H54 (cell line): ENCODE results near the gene ANKRD26.

ENCODE experiments used
- DNase-seq: peaks from one replicate; pipeline ENCODE4 v3.0.0; 2011; ENCODE audit warnings: low spot score, mixed read lengths; ENCODE audit not compliant: insufficient read length
- FAIRE-seq: peaks from 3 replicates; lab custom pipeline; 2011; peaks lifted over from hg19 to GRCh38; lab: Jason Lieb, UNC
- POLR2A ChIP-seq: IDR thresholded peaks from 2 replicates; pipeline ENCODE4 v1.6.1; 2011; ENCODE audit warnings: low read depth, mild to moderate bottlenecking, low read length

ANKRD26 gene

GRCh38 chr10:27099916-27100812 lies at the start of gene ANKRD26:
Gene ANKRD26, minus strand, starts transcription at chr10:27100494. Its CDS starts 168 bp downstream, at chr10:27100326.
- peak; percentile 54 for TF ChIP-seq POLR2A
- FAIRE-seq (peak; percentile 48), DNase-seq (peak; percentile 92)

GRCh38 chr10:27147701-27148100 lies 47.4 kb upstream of the ANKRD26 start:
- DNase-seq (no peak), FAIRE-seq (no peak)
- TF ChIP-seq POLR2A, result no peak

GRCh38 chr10:27145937-27146336 lies 45.6 kb upstream of the ANKRD26 start:
- FAIRE-seq (no peak), DNase-seq (no peak)
- TF ChIP-seq POLR2A, result no peak

GRCh38 chr10:27143686-27144085 lies 43.4 kb upstream of the ANKRD26 start:
- DNase-seq, result no peak
- FAIRE-seq, result no peak
- TF ChIP-seq POLR2A, result no peak

- DNase-seq, result no peak
- no peak for TF ChIP-seq POLR2A
- FAIRE-seq, result no peak
Measured at GRCh38 chr10:27138277-27138676, 38.0 kb upstream of the ANKRD26 start.

DNA sequence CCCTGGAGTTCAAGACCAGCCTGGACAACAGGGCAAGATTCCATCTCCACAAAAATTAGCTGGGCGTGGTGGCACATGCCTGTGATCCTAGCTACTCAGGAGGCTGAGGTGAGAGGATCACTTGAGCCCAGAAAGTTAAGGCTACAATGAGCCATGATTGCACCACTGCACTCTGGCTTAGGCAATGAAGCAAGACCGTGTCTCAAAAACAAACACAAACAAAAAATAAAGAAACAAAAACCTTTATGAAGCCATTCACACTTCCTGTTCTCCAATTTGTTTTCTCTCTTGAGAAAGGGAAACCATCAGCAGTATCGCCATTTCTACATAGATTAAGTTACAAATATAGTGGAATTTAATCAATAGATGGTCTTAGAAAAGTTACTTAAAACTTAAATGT lies 34.1 kb upstream of the ANKRD26 start:
- no peak for DNase-seq
- no peak for FAIRE-seq
- TF ChIP-seq POLR2A, result no peak

GRCh38 chr10:27108165-27108564 lies 7.9 kb upstream of the ANKRD26 start:
- DNase-seq (no peak), FAIRE-seq (no peak)
- TF ChIP-seq POLR2A, result no peak

GRCh38 chr10:27104919-27105318 lies 4.6 kb upstream of the ANKRD26 start:
- no peak for TF ChIP-seq POLR2A
- FAIRE-seq, result no peak
- DNase-seq, result no peak

GRCh38 chr10:27100813-27101347 lies 586 bp upstream of the ANKRD26 start:
- TF ChIP-seq POLR2A, result no peak
- FAIRE-seq (no peak), DNase-seq (no peak)

DNA sequence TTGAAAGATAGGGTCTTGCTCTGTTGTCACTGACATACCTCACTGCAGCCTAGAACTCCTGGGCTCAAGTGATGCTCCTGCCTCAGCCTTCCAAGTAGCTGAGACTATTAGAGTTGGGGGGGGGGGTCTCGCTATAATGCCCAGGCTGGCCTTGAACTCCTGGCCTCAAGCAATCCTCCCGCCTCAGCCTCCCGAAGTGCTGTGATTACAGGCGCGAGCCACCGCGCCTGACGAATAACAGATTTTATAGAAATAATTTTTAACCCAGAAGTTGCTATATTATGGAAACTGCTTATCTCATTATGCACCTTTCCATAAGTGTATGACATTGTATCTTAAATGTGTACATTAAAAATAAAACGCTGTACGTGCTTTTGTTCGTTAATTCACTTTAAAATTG lies 846 bp downstream of the ANKRD26 start:
- DNase-seq (no peak), FAIRE-seq (no peak)
- TF ChIP-seq POLR2A, result no peak

GRCh38 chr10:27088119-27089044 lies 11.9 kb downstream of the ANKRD26 start:
- FAIRE-seq, result no peak
- no peak for DNase-seq
- no peak for TF ChIP-seq POLR2A

DNA sequence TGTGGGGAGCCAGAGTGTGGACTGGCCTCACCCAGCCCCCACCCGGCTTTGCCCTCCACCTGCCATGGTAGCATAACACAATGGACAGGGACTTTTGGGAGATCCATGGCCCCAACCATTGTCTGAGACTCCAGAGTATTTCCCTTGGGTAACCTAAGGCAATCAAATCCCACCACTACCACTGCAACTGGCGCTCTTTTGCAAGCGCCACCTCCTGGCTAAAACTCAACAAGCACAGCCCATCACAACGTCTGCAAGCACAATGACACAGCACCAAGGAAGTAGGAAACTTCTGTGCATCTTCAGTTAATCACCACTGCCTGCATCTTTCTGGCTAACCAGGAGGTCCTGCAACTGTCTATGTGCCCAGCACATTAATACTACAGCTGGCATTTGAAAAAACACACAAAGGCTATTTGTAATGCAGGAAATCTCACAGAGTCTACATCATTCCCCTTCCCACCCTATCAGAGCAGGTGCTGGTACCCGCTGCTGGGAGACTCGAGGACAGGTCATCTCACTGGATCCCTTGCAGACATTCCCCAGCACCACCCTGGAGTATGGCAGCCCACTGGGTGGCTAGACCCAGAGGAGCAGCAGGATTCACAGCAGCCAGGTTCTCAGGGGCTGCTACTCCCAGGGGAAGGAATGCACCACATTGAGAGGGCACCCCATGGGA lies 27.7 kb downstream of the ANKRD26 start:
- FAIRE-seq, result no peak

DNA sequence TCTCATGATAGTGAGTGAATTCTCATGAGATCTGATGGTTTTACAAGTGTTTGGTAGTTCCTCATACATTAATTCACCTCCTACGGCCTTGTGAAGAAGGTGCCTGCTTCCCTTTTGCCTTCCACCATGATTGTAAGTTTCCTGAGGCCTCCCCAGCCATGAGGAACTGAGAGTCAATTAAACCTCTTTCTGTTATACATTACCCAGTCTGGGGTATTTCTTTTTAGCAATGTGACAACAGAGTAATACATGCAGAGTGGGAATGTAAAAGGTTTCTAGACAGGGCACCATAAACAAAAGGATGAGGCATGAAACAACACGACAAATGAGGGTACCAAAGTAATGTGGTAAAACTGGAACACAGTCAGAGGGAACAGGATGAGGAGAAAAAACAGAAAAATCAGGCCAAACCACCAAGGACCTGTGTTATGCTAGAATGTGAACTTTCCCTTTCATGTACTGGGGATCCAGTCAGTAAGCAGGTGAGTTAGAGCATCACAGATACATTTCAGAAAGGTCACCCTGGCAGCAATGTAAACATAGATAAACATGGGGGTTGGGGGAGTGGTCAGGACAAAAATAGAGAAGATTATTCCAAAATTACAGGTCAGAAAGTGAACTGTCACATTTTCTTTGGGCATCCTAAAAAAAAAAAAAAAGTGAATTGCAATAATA lies 31.9 kb downstream of the ANKRD26 start:
- no peak for TF ChIP-seq POLR2A
- no peak for FAIRE-seq
- no peak for DNase-seq

More for the DNA sequence above, 27.7 kb downstream of the ANKRD26 start:
- no peak for DNase-seq
- TF ChIP-seq POLR2A, result no peak
